Measurements from ENCODE around the gene MAEA.

GRCh38 chr4:1369091-1369450, 79.4 kb downstream of the MAEA start:
- TF ChIP-seq E2F6 (IDR thresholded peaks at IDR 0.05): no peak
- TF ChIP-seq CHD7 (IDR thresholded peaks at IDR 0.05; ENCODE audit: insufficient replicate concordance, low read length): no peak
- no peak for TF ChIP-seq EP300 (IDR thresholded peaks at IDR 0.05; ENCODE audit: borderline replicate concordance in 1 of 2, low read depth in 2 of 2, low read length in 2 of 2)
- no peak for TF ChIP-seq MAX (IDR thresholded peaks at IDR 0.05)
- no peak for TF ChIP-seq EZH2 (IDR thresholded peaks at IDR 0.05; ENCODE audit: low read depth, low read length, severe bottlenecking)

Measured in H1 (cell line).